CD4-positive, alpha-beta memory T cell (primary cell): Measurements from ENCODE around the gene TOMM40. TPM values are rescaled to one million over a fixed set of nuclear protein-coding genes. Genes with fewer than 3 reads are reported as not detected.

Source experiments
- CTCF ChIA-PET: fragments of 350-600 bp; sonication (Branson Sonifier 250); formaldehyde crosslinking; loops from one replicate; lab custom pipeline; 2021; ENCODE audit warnings: inconsistent platforms; ENCODE audit not compliant: partially characterized antibody; lab: Charles Lee
- POLR2A ChIA-PET: fragments of 350-600 bp; sonication (Branson Sonifier 250); formaldehyde crosslinking; loops from one replicate; lab custom pipeline; 2021; ENCODE audit not compliant: partially characterized antibody; lab: Charles Lee
- DNase-seq, 5 donors: peaks; one replicate each; pipeline versions ENCODE4 v3.0.0 to v3.0.0-alpha.2; 2020 to 2022; ENCODE audit warnings: mixed read lengths in 1 of 5
- H3K27ac ChIP-seq: one replicate; pipeline ENCODE4 v1.7.0; 2013; ENCODE audit warnings: low read depth, low read length
- H3K27me3 ChIP-seq: 2 replicates; pipeline ENCODE4 v1.7.0; 2013; ENCODE audit warnings: mild to moderate bottlenecking, low read length, moderate library complexity; ENCODE audit not compliant: insufficient read depth
- H3K36me3 ChIP-seq: 2 replicates; pipeline ENCODE4 v1.7.0; 2013; ENCODE audit warnings: mild to moderate bottlenecking, low read length, moderate library complexity; ENCODE audit not compliant: insufficient read depth
- H3K4me1 ChIP-seq: 2 replicates; pipeline ENCODE4 v1.7.0; 2013; ENCODE audit warnings: mild to moderate bottlenecking, low read length, moderate library complexity; ENCODE audit not compliant: insufficient read depth
- H3K4me3 ChIP-seq, 2 donors: one replicate each; pipeline ENCODE4 v1.7.0; 2013; ENCODE audit warnings: low read length in 2 of 2, mild to moderate bottlenecking in 1 of 2
- H3K9me3 ChIP-seq, 2 donors: one replicate each; pipeline ENCODE4 v1.7.0; 2013; ENCODE audit warnings: low read length in 2 of 2, control low read depth in 1 of 2; ENCODE audit not compliant: control insufficient read depth in 1 of 2
- H3K27ac Mint-ChIP-seq, 7 donors: one replicate each; pipeline ENCODE4 v1.8.0; 2020 to 2021; ENCODE audit warnings: mixed read lengths in 7 of 7, mild to moderate bottlenecking in 6 of 7, inconsistent platforms in 3 of 7, moderate library complexity in 3 of 7
- H3K27me3 Mint-ChIP-seq, 2 donors: one replicate each; pipeline ENCODE4 v1.8.0; 2020 to 2021; ENCODE audit warnings: mixed read lengths in 2 of 2
- H3K36me3 Mint-ChIP-seq, 2 donors: one replicate each; pipeline ENCODE4 v1.8.0; 2020 to 2021; ENCODE audit warnings: mixed read lengths in 2 of 2, inconsistent platforms in 1 of 2, mild to moderate bottlenecking in 1 of 2
- H3K4me1 Mint-ChIP-seq, 4 donors: one replicate each; pipeline ENCODE4 v1.8.0; 2020 to 2021; ENCODE audit warnings: mixed read lengths in 4 of 4, mild to moderate bottlenecking in 1 of 4
- H3K4me3 Mint-ChIP-seq, 8 donors: one replicate each; pipeline ENCODE4 v1.8.0; 2020 to 2021; ENCODE audit warnings: mixed read lengths in 8 of 8, mild to moderate bottlenecking in 7 of 8, moderate library complexity in 6 of 8, inconsistent platforms in 3 of 8
- H3K9me3 Mint-ChIP-seq, 8 donors: one replicate each; pipeline ENCODE4 v1.8.0; 2020 to 2021; ENCODE audit warnings: mixed read lengths in 8 of 8, mild to moderate bottlenecking in 5 of 8, inconsistent platforms in 3 of 8, moderate library complexity in 1 of 8
- intact Hi-C: fragments of 100-400 bp; cut with micrococcal nuclease; formaldehyde crosslinking; loops from one replicate; pipeline ENCODE4 v1.15.1; 2023
- polyA plus RNA-seq, 2 donors: library from polyadenylated mRNA; unstranded; fragments of 300-500 nt; fragmentation: Illumina TruSeq; gene quantifications; one replicate each; pipeline ENCODE4 v1.2.3, GENCODE V29; 2021
- total RNA-seq, 2 experiments: library from RNA; stranded (reverse); gene quantifications; one replicate each; pipeline ENCODE4 v1.2.3, GENCODE V29; 2021

Gene TOMM40
- total and polyA plus RNA-seq, 4 experiments from 2014 or later, result 30.9 to 43.6 (median 33.7) TPM

DNA sequence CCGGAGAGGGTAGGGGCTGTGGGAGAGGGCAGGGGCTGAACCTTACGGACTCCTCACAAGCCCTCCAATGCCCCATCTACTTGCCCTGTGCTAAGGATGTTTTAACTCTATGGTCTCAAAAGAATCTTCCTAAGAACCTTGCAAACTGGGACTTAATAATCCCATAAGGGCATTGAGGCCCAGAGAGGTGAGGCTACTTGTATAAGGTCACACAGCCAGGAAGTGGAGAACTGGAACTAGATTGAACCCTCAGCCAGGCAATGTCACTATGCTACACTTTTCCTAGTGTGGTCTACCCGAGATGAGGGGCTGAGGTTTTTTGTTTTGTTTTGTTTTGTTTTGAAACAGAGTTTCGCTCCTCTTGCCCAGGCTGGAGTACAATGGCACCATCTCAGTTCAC, 40.5 kb downstream of the TOMM40 start:
- Mint-ChIP-seq H3K9me3 (no peaks in the 10 kb centered on the region), H3K27ac (no peak overlapping the region), H3K4me3 (no peak overlapping the region), H3K4me1 (peaks cover 0 to 6% (median 3%) of the 10 kb centered on the region in 4 donors), H3K27me3 (peaks cover 1 to 6% of the 10 kb centered on the region in 2 donors), H3K36me3 (no peaks in the 10 kb centered on the region)
- DNase-seq, result no peak
- H3K27me3 ChIP-seq, result no peaks in the 10 kb centered on the region
- no peaks in the 10 kb centered on the region for H3K4me1 ChIP-seq
- intact Hi-C loops, result no loop called here
- no peaks in the 10 kb centered on the region for H3K36me3 ChIP-seq
- H3K4me3 ChIP-seq, result no peak overlapping the region
- POLR2A ChIA-PET, result no interaction called here
- H3K9me3 ChIP-seq, result no peaks in the 10 kb centered on the region
- no peak overlapping the region for H3K27ac ChIP-seq
- CTCF ChIA-PET, result no interaction called here

DNA sequence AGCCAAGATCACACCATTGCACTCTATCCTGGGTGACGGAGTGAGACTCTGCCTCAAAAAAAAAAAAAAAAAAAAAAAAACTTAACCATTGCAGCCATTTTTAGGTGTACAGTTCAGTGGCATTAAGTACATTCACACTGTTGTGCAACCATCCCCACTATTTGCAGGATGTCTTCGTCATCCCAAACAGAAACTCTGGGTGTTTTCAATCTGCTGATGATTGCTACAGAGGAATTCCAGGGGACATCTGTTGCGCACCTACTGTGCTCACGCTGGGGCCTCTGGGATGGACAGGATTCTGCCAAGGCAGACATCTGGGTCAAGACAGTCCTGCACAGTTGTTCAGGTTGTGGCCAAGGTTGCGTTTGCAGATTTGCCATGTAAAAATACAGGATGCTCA, 48.6 kb downstream of the TOMM40 start:
- no peak overlapping the region for H3K4me3 ChIP-seq
- intact Hi-C loops, result no loop called here
- H3K36me3 ChIP-seq, result no peaks in the 10 kb centered on the region
- H3K9me3 ChIP-seq, result no peaks in the 10 kb centered on the region
- H3K27me3 Mint-ChIP-seq, result no peaks in the 10 kb centered on the region
- no peak overlapping the region for H3K4me3 Mint-ChIP-seq
- no peak for DNase-seq
- H3K27ac Mint-ChIP-seq, result no peak overlapping the region
- no peaks in the 10 kb centered on the region for H3K4me1 ChIP-seq
- H3K27me3 ChIP-seq, result no peaks in the 10 kb centered on the region
- POLR2A ChIA-PET, result no interaction called here
- CTCF ChIA-PET, result no interaction called here
- H3K36me3 Mint-ChIP-seq, result no peaks in the 10 kb centered on the region
- H3K9me3 Mint-ChIP-seq, result no peaks in the 10 kb centered on the region
- no peak overlapping the region for H3K27ac ChIP-seq
- H3K4me1 Mint-ChIP-seq, result no peaks in the 10 kb centered on the region

DNA sequence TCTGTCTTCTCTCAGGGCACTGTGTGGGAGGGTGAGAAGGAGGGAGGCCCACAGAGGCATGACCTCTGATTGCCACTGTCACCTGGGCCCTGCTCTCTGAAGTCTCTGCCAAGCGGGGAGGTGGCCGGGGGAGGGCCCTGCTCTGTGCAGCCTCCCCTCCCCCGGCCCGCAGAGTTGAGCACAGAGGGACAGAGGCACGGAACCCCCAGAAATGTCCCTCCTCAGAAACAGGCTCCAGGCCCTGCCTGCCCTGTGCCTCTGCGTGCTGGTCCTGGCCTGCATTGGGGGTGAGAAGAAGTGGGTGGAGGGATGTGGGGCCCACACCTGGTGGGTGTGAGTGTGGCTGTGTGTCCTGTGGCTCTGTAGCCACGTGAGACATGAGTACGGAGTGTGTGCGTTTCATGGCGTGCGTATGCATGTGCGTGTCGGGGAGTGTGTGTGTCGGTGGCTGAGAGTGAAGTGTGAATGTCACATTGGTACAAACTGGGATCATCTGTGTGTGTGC, 51.1 kb downstream of the TOMM40 start, which contains the start of gene APOC4:
APOC4 (plus strand) TSS at position 171 of the 505 bp plus-strand sequence; CDS start at position 212, 41 bp downstream.
- no peak within 1 kb of the TSS for H3K4me3 ChIP-seq
- H3K27ac ChIP-seq, result no peak within 1 kb of the TSS
- Mint-ChIP-seq H3K36me3 (no peaks in the 10 kb centered on the region), H3K27me3 (no peaks in the 10 kb centered on the region), H3K9me3 (no peaks in the 10 kb centered on the region), H3K4me3 (no peak within 1 kb of the TSS), H3K4me1 (no peaks in the 10 kb centered on the region), H3K27ac (no peak within 1 kb of the TSS)
- intact Hi-C loops, result no loop called here
- H3K36me3 ChIP-seq, result no peaks in the 10 kb centered on the region
- no peak for DNase-seq
- H3K4me1 ChIP-seq, result no peaks in the 10 kb centered on the region
- no peaks in the 10 kb centered on the region for H3K27me3 ChIP-seq
- no peaks in the 10 kb centered on the region for H3K9me3 ChIP-seq
- POLR2A ChIA-PET, result no interaction called here
- CTCF ChIA-PET, result no interaction called here

DNA sequence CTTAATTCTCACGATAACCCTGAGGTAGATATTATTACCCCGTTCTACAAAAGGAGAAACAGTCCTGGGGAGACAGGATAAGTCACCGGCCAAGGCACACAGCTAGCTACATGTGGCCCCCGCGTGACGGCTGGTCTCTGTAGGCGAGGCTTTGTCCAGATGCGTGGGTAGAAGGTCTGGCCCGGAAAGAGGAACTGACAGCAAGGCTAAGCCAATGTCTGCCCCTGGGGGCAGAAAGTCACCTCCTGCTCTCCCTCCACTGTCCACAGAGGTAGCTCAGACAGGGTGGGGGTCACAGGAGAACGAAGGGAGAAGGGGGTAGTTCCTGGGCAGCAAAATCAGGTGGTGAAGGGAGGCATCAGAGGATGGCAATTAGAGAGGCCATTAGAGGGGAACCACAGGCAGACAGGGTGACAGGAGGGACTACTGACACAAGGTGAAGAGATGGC, 52.8 kb downstream of the TOMM40 start:
- H3K27ac ChIP-seq, result no peak overlapping the region
- CTCF ChIA-PET, result no interaction called here
- Mint-ChIP-seq H3K9me3 (no peaks in the 10 kb centered on the region), H3K27me3 (no peaks in the 10 kb centered on the region), H3K36me3 (no peaks in the 10 kb centered on the region), H3K27ac (no peak overlapping the region), H3K4me1 (no peaks in the 10 kb centered on the region), H3K4me3 (no peak overlapping the region)
- POLR2A ChIA-PET, result no interaction called here
- no peaks in the 10 kb centered on the region for H3K27me3 ChIP-seq
- H3K4me3 ChIP-seq, result no peak overlapping the region
- intact Hi-C loops, result no loop called here
- DNase-seq, result no peak
- no peaks in the 10 kb centered on the region for H3K4me1 ChIP-seq
- H3K9me3 ChIP-seq, result no peaks in the 10 kb centered on the region
- no peaks in the 10 kb centered on the region for H3K36me3 ChIP-seq

DNA sequence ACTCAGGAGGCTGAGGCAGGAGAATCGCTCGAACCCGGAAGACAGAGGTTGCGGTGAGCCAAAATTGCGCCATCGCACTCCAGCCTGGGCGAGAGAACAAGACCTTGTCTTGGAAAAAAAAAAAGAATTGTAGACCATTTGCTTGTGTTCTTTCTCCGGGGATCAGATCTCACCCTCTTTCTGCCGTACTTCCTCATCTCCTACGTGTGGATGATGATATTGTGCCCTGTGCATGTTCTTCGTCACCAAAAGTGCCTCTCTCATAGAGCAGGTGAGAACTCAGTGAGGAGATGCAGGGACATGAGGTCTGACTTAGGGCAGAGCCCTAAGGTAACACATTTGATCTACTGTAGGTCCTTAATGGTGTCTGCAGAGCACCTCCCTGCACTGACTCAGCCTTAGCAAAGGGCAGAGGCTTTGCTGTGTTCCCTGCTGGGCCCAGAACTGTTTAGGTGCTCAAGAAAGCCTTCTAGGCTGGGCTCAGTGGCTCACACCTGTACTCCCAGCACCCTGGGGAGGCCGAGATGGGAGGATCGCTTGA, 56.1 kb downstream of the TOMM40 start:
- no peaks in the 10 kb centered on the region for H3K9me3 Mint-ChIP-seq

DNA sequence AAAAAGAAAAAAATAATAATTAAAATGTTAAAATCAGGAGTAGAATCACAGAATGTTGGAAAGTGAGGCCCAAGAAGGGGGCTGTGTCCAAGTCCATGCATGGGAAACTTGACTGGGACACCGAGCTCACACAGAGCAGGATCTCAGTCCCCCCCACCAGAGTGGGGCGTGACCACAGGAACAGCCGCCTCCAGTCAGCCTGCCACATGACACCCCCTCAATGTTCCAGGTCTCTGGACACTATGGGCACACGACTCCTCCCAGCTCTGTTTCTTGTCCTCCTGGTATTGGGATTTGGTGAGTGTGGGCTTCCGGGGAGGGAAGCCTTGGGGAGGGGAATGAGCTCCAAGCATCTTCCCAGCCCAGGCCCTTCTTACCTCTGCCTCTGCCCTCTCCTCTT, 57.2 kb downstream of the TOMM40 start:
- intact Hi-C loops, result no loop called here
- no peak for DNase-seq
- H3K27ac Mint-ChIP-seq, result peak overlapping the region in 1 of 7 donors; percentile 60
- H3K27ac ChIP-seq, result no peak overlapping the region
- ChIA-PET CTCF (no interaction called here), POLR2A (no interaction called here)
- H3K9me3 ChIP-seq, result no peaks in the 10 kb centered on the region
- H3K27me3 Mint-ChIP-seq, result no peaks in the 10 kb centered on the region
- no peak overlapping the region for H3K4me3 Mint-ChIP-seq
- H3K27me3 ChIP-seq, result no peaks in the 10 kb centered on the region
- no peaks in the 10 kb centered on the region for H3K4me1 ChIP-seq
- peaks cover 0 to 3% (median 1%) of the 10 kb centered on the region in 4 donors for H3K4me1 Mint-ChIP-seq
- no peaks in the 10 kb centered on the region for H3K36me3 ChIP-seq
- no peak overlapping the region for H3K4me3 ChIP-seq
- peaks cover 0 to 5% of the 10 kb centered on the region in 2 donors for H3K36me3 Mint-ChIP-seq
- H3K9me3 Mint-ChIP-seq, result no peaks in the 10 kb centered on the region

More for the DNA sequence above, 56.1 kb downstream of the TOMM40 start:
- Mint-ChIP-seq H3K36me3 (peaks cover 0 to 5% of the 10 kb centered on the region in 2 donors), H3K4me3 (no peak overlapping the region), H3K27ac (no peak overlapping the region), H3K27me3 (no peaks in the 10 kb centered on the region), H3K4me1 (peaks cover 0 to 3% (median 1%) of the 10 kb centered on the region in 4 donors)
- no peak for DNase-seq
- intact Hi-C loops, result no loop called here
- H3K27ac ChIP-seq, result no peak overlapping the region
- no peaks in the 10 kb centered on the region for H3K9me3 ChIP-seq
- no peaks in the 10 kb centered on the region for H3K27me3 ChIP-seq
- no peaks in the 10 kb centered on the region for H3K36me3 ChIP-seq
- H3K4me1 ChIP-seq, result no peaks in the 10 kb centered on the region
- no peak overlapping the region for H3K4me3 ChIP-seq
- ChIA-PET POLR2A (no interaction called here), CTCF (no interaction called here)

DNA sequence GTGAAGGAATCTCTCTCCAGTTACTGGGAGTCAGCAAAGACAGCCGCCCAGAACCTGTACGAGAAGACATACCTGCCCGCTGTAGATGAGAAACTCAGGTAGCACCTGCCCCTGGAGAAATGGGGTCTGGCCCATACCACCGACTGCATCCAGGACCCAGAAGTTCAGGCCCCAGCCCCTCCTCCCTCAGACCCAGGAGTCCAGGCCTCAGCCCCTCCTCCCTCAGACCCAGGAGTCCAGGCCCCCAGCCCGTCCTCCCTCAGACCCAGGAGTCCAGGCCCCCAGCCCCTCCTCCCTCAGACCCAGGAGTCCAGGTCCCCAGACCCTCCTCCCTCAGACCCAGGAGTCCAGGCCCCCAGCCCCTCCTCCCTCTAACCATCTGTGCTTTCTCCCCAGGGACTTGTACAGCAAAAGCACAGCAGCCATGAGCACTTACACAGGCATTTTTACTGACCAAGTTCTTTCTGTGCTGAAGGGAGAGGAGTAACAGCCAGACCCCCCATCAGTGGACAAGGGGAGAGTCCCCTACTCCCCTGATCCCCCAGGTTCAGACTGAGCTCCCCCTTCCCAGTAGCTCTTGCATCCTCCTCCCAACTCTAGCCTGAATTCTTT, 57.8 kb downstream of the TOMM40 start:
- no peak overlapping the region for H3K4me3 Mint-ChIP-seq
- POLR2A ChIA-PET, result no interaction called here
- H3K36me3 Mint-ChIP-seq, result peaks cover 0 to 6% of the 10 kb centered on the region in 2 donors
- H3K27me3 Mint-ChIP-seq, result no peaks in the 10 kb centered on the region
- intact Hi-C loops, result no loop called here
- no peaks in the 10 kb centered on the region for H3K9me3 Mint-ChIP-seq
- peaks cover 3 to 6% (median 4%) of the 10 kb centered on the region in 4 donors for H3K4me1 Mint-ChIP-seq
- Histone ChIP-seq H3K9me3 (no peaks in the 10 kb centered on the region), H3K27ac (no peak overlapping the region), H3K4me3 (no peak overlapping the region), H3K4me1 (peaks cover 5% of the 10 kb centered on the region), H3K36me3 (no peaks in the 10 kb centered on the region), H3K27me3 (no peaks in the 10 kb centered on the region)
- CTCF ChIA-PET, result interaction anchor here (1.0 kb wide), 1 partner anchor 225 kb away, joined by 3 read pairs; no protein-coding TSS in a partner anchor
- peak overlapping the region in 1 of 7 donors; percentile 60 for H3K27ac Mint-ChIP-seq
- DNase-seq, result no peak
